C1 segment of cervical spinal cord (tissue), 14 donors: Measurements from ENCODE around the gene IGF2BP2.

Source experiments
- DNase-seq, 14 donors: peaks; one replicate each; lab custom pipeline; 2025; lab: John Stamatoyannopoulos, UW

Gene IGF2BP2

GRCh38 chr3:185766329-185767001 lies 58.4 kb downstream of the IGF2BP2 start:
- no peak for DNase-seq

- DNase-seq: no peak
Measured at GRCh38 chr3:185764980-185765370, 59.9 kb downstream of the IGF2BP2 start.

GRCh38 chr3:185764163-185764979 lies 60.5 kb downstream of the IGF2BP2 start:
- no peak for DNase-seq

GRCh38 chr3:185763347-185764005 lies 61.4 kb downstream of the IGF2BP2 start:
- DNase-seq: no peak

- DNase-seq: no peak
Measured at GRCh38 chr3:185760550-185760949, 64.3 kb downstream of the IGF2BP2 start.

GRCh38 chr3:185760088-185760487 lies 64.8 kb downstream of the IGF2BP2 start:
- no peak for DNase-seq

GRCh38 chr3:185759512-185759911 lies 65.3 kb downstream of the IGF2BP2 start:
- no peak for DNase-seq

- no peak for DNase-seq
Measured at GRCh38 chr3:185758912-185759311, 65.9 kb downstream of the IGF2BP2 start.

- no peak for DNase-seq
Measured at GRCh38 chr3:185757176-185757575, 67.7 kb downstream of the IGF2BP2 start.

GRCh38 chr3:185756477-185756876 lies 68.4 kb downstream of the IGF2BP2 start:
- DNase-seq: no peak

- no peak for DNase-seq
Measured at GRCh38 chr3:185754920-185755319, 69.9 kb downstream of the IGF2BP2 start.

- no peak for DNase-seq
Measured at GRCh38 chr3:185753354-185753753, 71.5 kb downstream of the IGF2BP2 start.

- no peak for DNase-seq
Measured at GRCh38 chr3:185750702-185751101, 74.1 kb downstream of the IGF2BP2 start.

GRCh38 chr3:185750015-185750414 lies 74.8 kb downstream of the IGF2BP2 start:
- DNase-seq: no peak

- DNase-seq: no peak
Measured at GRCh38 chr3:185746470-185746869, 78.4 kb downstream of the IGF2BP2 start.

GRCh38 chr3:185744997-185745843 lies 79.6 kb downstream of the IGF2BP2 start:
- DNase-seq: no peak

GRCh38 chr3:185741586-185741985 lies 83.3 kb downstream of the IGF2BP2 start:
- DNase-seq: no peak

- DNase-seq: no peak
Measured at GRCh38 chr3:185740133-185740532, 84.7 kb downstream of the IGF2BP2 start.

- DNase-seq: peak in 1 of 14 donors; percentile 84
Measured at GRCh38 chr3:185739264-185739701, 85.6 kb downstream of the IGF2BP2 start.

- no peak for DNase-seq
Measured at GRCh38 chr3:185737740-185738680, 86.8 kb downstream of the IGF2BP2 start.
